CD4-positive, CD25-positive, alpha-beta regulatory T cell (primary cell): ENCODE data around the gene NECAB3. TPM values are rescaled to one million over a fixed set of nuclear protein-coding genes. Genes with fewer than 3 reads are reported as not detected.

Experiments used
- ATAC-seq, 2 donors: fragments of 150-1000 bp; cut with Tn5 transposase; one replicate each; pipeline ENCODE4 v1.10.0; 2021; ENCODE audit warnings: low read depth in 2 of 2, moderate number of reproducible peaks in 2 of 2, moderate library complexity in 1 of 2
- DNase-seq, 3 donors: peaks; one replicate each; pipeline versions ENCODE4 v3.0.0 to v3.0.0-alpha.2; 2012 to 2022; ENCODE audit warnings: mixed read lengths in 1 of 3
- H3K27ac ChIP-seq: one replicate; pipeline ENCODE4 v1.7.0; 2013; ENCODE audit warnings: mild to moderate bottlenecking, low read length; ENCODE audit not compliant: insufficient read depth, poor library complexity, severe bottlenecking
- H3K27me3 ChIP-seq: one replicate; pipeline ENCODE4 v1.7.0; 2013; ENCODE audit warnings: low read length; ENCODE audit not compliant: control insufficient read depth, insufficient read depth
- H3K36me3 ChIP-seq: one replicate; pipeline ENCODE4 v1.7.0; 2013; ENCODE audit warnings: mild to moderate bottlenecking, low read length, moderate library complexity; ENCODE audit not compliant: control insufficient read depth, insufficient read depth
- H3K4me1 ChIP-seq: 2 replicates; pipeline ENCODE4 v1.7.0; 2013; ENCODE audit warnings: mild to moderate bottlenecking, low read length; ENCODE audit not compliant: insufficient read depth, control insufficient read depth, poor library complexity, severe bottlenecking
- H3K4me3 ChIP-seq: one replicate; pipeline ENCODE4 v1.7.0; 2013; ENCODE audit warnings: low read depth, mild to moderate bottlenecking, low read length, moderate library complexity
- H3K9me3 ChIP-seq, 2 experiments: 1 replicate in 1 of 2; 2 replicates in 1 of 2; pipeline ENCODE4 v1.7.0; 2013; ENCODE audit warnings: low read length in 2 of 2, mild to moderate bottlenecking in 1 of 2, moderate library complexity in 1 of 2; ENCODE audit not compliant: control insufficient read depth in 2 of 2
- H3K27ac Mint-ChIP-seq, 3 donors: one replicate each; pipeline ENCODE4 v1.8.0; 2020 to 2022; ENCODE audit warnings: mild to moderate bottlenecking in 3 of 3, mixed read lengths in 3 of 3, moderate library complexity in 2 of 3
- H3K27me3 Mint-ChIP-seq: one replicate; pipeline ENCODE4 v1.8.0; 2022; ENCODE audit warnings: mild to moderate bottlenecking, mixed read lengths
- H3K36me3 Mint-ChIP-seq: one replicate; pipeline ENCODE4 v1.8.0; 2020; ENCODE audit warnings: mixed read lengths
- H3K4me1 Mint-ChIP-seq, 4 donors: one replicate each; pipeline ENCODE4 v1.8.0; 2020 to 2022; ENCODE audit warnings: mixed read lengths in 4 of 4, mild to moderate bottlenecking in 1 of 4
- H3K4me3 Mint-ChIP-seq, 4 donors: one replicate each; pipeline ENCODE4 v1.8.0; 2020 to 2022; ENCODE audit warnings: mild to moderate bottlenecking in 4 of 4, mixed read lengths in 4 of 4, moderate library complexity in 3 of 4
- H3K9me3 Mint-ChIP-seq, 7 donors: one replicate each; pipeline ENCODE4 v1.8.0; 2020 to 2022; ENCODE audit warnings: mixed read lengths in 7 of 7, mild to moderate bottlenecking in 3 of 7, moderate library complexity in 2 of 7
- polyA plus RNA-seq, 4 donors: library from polyadenylated mRNA; unstranded; fragments of 300-500 nt; fragmentation: Illumina TruSeq; gene quantifications; one replicate each; pipeline ENCODE4 v1.2.3, GENCODE V29; 2021
- total RNA-seq: library from RNA; stranded (reverse); gene quantifications from one replicate; pipeline ENCODE4 v1.2.3, GENCODE V29; 2022

NECAB3 gene
- total and polyA plus RNA-seq, 5 donors from 2014 or later = 3.0 to 15.6 (median 4.2) TPM

DNA sequence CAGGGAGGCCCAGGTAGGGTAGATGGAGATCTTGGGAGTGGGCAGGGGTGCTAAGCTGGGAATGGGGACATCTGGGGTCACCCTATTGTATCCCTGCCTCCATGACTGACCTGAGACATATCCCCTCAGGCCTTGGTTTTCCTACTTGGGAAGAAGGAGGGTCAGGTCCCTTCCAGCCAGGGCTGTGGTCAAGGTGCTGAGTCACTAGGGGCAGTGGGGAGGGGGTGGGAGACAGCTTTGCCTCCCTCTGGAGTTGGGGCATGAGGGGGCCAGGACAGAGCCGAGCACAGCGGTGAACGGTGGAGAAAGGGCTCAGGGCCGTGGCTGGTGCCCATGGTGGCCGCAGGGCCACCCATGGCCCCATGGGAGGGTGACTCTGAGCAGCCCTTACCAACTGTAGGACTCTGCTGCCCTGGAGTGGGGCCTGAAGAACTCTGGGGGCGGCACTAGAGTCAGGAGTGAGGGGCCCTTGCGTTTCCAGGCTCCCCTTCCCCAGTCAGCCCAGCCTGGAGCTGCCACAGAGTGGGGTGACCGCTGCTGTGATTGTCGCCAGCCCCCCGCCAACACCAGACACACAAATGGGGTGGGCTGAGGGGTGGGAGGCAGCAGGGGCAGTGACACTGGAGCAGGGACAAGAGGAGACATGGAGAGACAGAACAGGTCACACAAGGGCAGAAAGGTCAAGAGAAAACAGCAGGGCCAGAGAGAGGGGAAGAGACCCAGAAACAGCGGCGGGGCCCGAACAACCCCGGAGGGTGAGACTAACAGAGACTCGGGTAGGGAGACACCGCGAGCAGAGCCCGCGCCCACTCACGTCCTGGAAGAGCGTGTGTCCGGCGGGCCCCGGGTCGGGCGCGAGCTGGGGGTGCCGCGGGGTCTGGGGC, 576 bp downstream of the NECAB3 start:
- Mint-ChIP-seq H3K9me3 (no peaks in the 10 kb centered on the region), H3K36me3 (no peaks in the 10 kb centered on the region), H3K27ac (peak overlapping the region; percentile 64 to 85 (median 82)), H3K4me3 (peak overlapping the region; percentile 85 to 91 (median 87)), H3K27me3 (no peaks in the 10 kb centered on the region), H3K4me1 (peaks cover 5 to 49% (median 14%) of the 10 kb centered on the region in 4 donors)
- H3K9me3 ChIP-seq = no peaks in the 10 kb centered on the region
- no peaks in the 10 kb centered on the region for H3K36me3 ChIP-seq
- ATAC-seq (no peak), DNase-seq (no peak)
- peaks cover 31% of the 10 kb centered on the region for H3K4me1 ChIP-seq
- peak overlapping the region; percentile 19 for H3K4me3 ChIP-seq
- no peaks in the 10 kb centered on the region for H3K27me3 ChIP-seq
- H3K27ac ChIP-seq = peak overlapping the region; percentile 30

DNA sequence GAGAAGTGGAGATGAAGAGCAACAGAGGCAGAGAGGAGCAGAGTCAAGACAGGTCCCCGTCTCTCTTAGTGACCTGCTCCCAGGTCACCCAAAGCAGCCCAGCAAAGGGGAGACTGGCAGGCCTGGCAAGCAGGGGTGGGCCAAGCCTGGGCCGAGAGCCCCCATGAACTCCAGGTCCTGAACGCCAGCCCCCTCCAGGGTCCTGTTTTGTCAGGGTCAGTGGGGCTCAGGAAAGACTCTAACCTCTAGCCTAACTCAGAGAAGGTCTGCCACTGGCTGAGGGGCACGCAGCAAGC, 1.2 kb downstream of the NECAB3 start:
- DNase-seq = no peak
- peaks cover 29% of the 10 kb centered on the region for H3K4me1 ChIP-seq
- peak overlapping the region in 2 of 3 donors; percentile 64 to 85 for H3K27ac Mint-ChIP-seq

DNA sequence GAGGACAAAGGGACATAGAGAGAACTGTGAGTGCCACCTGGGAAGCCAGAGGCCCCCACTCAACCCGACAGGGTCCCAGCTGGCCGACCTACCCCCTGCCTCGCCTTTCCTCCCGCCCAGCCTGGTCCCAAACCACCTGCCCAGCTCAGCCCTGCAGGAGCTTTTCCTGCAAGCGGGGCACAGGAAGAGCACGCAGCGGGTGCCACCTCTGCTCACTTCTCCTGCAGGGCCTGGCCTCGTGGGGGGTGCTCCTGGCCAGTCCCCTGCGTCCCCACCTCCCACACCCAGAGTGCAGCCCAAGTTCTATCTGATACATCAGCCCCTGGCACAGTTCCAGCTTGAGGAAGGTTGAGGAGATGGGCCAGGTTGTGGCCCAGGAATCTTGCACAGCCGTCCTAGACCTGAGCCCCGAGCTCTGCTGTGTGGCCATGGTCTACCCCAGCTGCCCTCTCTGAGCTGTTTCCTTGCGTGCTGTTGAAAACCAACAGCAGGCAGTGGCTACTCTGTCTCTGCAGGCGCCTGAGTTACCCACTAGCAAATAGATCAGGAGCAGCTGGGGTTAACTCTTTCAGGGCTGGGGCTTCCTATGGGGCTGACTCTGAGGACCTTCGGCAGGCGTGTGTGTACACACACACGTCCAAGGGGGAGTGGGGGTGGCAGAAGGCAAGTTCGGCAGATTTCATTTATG, 1.7 kb downstream of the NECAB3 start:
- peak overlapping the region; percentile 12 to 86 (median 84) for H3K4me3 Mint-ChIP-seq
- no peaks in the 10 kb centered on the region for H3K9me3 ChIP-seq
- DNase-seq = no peak
- no peaks in the 10 kb centered on the region for H3K27me3 ChIP-seq
- no peaks in the 10 kb centered on the region for H3K27me3 Mint-ChIP-seq
- H3K9me3 Mint-ChIP-seq = no peaks in the 10 kb centered on the region
- no peak overlapping the region for H3K27ac ChIP-seq
- peaks cover 5 to 45% (median 10%) of the 10 kb centered on the region in 4 donors for H3K4me1 Mint-ChIP-seq
- no peak overlapping the region for H3K4me3 ChIP-seq
- H3K36me3 ChIP-seq = no peaks in the 10 kb centered on the region
- peaks cover 32% of the 10 kb centered on the region for H3K4me1 ChIP-seq
- H3K27ac Mint-ChIP-seq = peak overlapping the region in 2 of 3 donors; percentile 64 to 85
- H3K36me3 Mint-ChIP-seq = no peaks in the 10 kb centered on the region
- ATAC-seq = no peak

More for the DNA sequence above, 1.2 kb downstream of the NECAB3 start:
- no peak overlapping the region for H3K27ac ChIP-seq
- Mint-ChIP-seq H3K4me3 (peak overlapping the region; percentile 85 to 91 (median 86)), H3K4me1 (peaks cover 5 to 49% (median 10%) of the 10 kb centered on the region in 4 donors), H3K36me3 (no peaks in the 10 kb centered on the region), H3K27me3 (no peaks in the 10 kb centered on the region), H3K9me3 (no peaks in the 10 kb centered on the region)
- H3K36me3 ChIP-seq = no peaks in the 10 kb centered on the region
- H3K4me3 ChIP-seq = peak overlapping the region; percentile 19
- no peaks in the 10 kb centered on the region for H3K9me3 ChIP-seq
- H3K27me3 ChIP-seq = no peaks in the 10 kb centered on the region
- no peak for ATAC-seq

DNA sequence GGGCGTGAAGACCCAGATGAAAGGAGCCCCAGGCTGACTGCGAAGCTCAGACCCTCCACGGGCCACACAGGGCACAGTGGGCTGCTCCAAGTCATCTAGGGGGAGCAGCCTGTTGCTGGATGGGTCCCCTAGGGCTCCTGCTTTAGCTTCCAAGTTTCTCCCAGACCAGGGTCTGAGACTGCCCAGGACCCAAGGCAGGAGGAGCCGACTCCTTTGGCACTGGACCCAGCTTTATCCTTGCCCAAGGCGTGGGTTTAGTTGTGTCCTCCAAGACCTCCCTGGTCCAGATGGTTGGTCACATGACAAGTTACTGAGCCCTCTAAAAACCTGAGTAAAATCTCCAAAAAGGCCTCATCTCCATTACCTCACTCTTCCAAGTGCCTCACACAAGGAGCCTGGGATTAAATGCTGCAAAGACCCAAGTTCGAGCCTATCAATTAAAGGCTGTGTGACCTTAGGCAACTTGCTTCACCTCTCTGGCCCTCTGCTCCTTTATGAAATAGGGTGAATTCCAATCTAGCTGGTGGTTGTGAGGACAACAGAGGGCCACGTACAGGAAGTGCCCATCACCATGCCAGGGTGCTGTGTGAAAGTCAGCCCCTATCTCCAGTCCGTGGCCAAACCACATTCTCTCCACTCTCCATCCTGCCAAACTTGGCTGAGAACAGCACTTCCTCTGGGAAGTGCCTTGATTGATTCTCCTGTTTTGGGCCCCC, 2.5 kb downstream of the NECAB3 start:
- Histone ChIP-seq H3K4me1 (peaks cover 38% of the 10 kb centered on the region), H3K4me3 (no peak overlapping the region), H3K27ac (no peak overlapping the region), H3K36me3 (no peaks in the 10 kb centered on the region), H3K27me3 (no peaks in the 10 kb centered on the region), H3K9me3 (no peaks in the 10 kb centered on the region)
- Mint-ChIP-seq H3K27me3 (no peaks in the 10 kb centered on the region), H3K9me3 (no peaks in the 10 kb centered on the region), H3K4me1 (peaks cover 6 to 41% (median 10%) of the 10 kb centered on the region in 4 donors), H3K27ac (peak overlapping the region in 1 of 3 donors; percentile 13), H3K36me3 (no peaks in the 10 kb centered on the region), H3K4me3 (peak overlapping the region in 3 of 4 donors; percentile 19 to 86 (median 32))
- DNase-seq (no peak), ATAC-seq (no peak)

DNA sequence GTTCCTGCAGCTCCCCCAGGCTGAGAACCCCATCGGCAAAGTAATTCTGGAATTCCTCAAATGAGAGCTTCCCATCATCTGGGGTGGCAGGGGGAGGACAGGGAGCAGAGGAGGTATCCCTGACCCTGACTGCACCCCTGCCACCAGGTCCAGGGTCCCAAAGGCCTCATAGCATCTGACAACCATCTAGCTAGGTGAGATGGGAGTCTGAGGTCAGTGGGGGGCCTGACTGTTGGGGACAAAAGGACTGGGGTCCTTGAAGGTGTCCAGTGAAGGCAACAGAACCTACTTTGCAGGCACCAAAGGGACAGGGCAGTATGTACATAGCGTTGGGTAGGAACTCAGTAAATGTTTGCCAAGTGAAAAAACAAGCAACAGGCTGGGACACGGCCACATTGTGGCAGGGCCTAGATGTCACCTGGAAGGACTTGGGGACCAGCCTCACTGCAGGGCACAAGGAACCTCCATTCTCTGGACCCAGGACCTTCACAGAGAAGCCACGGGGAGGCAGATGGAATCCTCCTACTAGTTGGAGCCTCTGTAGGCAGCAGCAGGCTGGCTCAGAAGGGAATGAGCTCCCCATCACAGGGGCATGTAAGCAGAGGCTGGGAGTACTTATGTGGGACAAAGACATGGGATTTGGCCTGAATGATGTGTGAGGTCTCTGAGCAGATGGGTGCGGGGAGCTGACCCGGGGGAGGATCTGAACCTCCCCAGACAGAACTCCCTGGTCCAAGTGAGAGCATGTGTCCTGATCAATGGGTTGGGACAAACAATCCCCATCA, 3.3 kb downstream of the NECAB3 start:
- peaks cover 10 to 44% (median 14%) of the 10 kb centered on the region in 4 donors for H3K4me1 Mint-ChIP-seq

DNA sequence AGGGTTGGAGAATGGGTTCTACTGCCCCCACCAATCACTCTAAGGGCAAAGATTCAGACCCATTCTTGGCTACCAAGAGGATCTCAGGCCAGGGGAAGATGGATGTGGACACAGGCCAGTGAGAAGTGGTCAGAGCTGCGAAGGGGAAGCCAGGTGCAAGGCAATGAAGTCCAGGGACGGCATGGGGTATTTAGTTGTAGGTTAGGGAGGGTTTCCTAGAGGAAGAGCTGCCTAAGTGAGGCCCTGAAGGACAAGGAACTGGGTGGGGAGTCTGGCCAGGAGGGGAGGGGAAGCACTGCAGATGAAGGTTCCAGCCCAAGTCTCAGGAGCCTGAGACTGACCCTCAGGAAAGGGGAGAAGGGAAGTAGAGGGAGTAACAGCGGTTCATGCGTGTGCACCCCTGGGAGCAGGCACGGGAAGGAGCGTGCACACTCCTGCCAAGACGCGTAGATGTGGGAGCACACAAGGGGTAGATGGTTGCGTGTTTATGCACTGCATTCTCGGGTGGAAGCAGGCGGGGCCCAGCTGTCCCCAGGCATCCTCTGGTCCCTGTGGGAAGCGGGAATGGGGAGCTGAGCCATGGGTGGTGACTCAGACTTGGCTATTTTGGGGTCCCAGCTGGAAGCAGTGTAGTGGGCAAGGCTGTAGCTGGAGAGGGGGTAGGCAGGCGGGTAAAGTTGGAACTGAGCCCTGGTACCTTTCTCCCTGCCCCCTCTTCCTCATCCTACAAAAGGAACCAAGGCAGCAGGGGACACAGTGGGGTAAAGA, 4.2 kb downstream of the NECAB3 start:
- ATAC-seq (no peak), DNase-seq (no peak)
- peaks cover 49% of the 10 kb centered on the region for H3K4me1 ChIP-seq
- no peaks in the 10 kb centered on the region for H3K36me3 Mint-ChIP-seq
- H3K4me3 ChIP-seq = no peak overlapping the region
- H3K4me3 Mint-ChIP-seq = peak overlapping the region in 2 of 4 donors; percentile 28 to 97
- no peaks in the 10 kb centered on the region for H3K9me3 ChIP-seq
- no peak overlapping the region for H3K27ac ChIP-seq
- no peaks in the 10 kb centered on the region for H3K36me3 ChIP-seq
- H3K9me3 Mint-ChIP-seq = no peaks in the 10 kb centered on the region
- peaks cover 8 to 46% (median 14%) of the 10 kb centered on the region in 4 donors for H3K4me1 Mint-ChIP-seq
- H3K27ac Mint-ChIP-seq = peak overlapping the region in 1 of 3 donors; percentile 65
- H3K27me3 Mint-ChIP-seq = no peaks in the 10 kb centered on the region
- H3K27me3 ChIP-seq = no peaks in the 10 kb centered on the region

More for the DNA sequence above, 3.3 kb downstream of the NECAB3 start:
- no peaks in the 10 kb centered on the region for H3K36me3 Mint-ChIP-seq
- Histone ChIP-seq H3K27ac (no peak overlapping the region), H3K4me3 (no peak overlapping the region), H3K9me3 (no peaks in the 10 kb centered on the region), H3K36me3 (no peaks in the 10 kb centered on the region), H3K27me3 (no peaks in the 10 kb centered on the region), H3K4me1 (peaks cover 46% of the 10 kb centered on the region)
- peak overlapping the region in 2 of 4 donors; percentile 80 to 86 for H3K4me3 Mint-ChIP-seq
- no peaks in the 10 kb centered on the region for H3K9me3 Mint-ChIP-seq
- H3K27me3 Mint-ChIP-seq = no peaks in the 10 kb centered on the region
- peak overlapping the region in 1 of 3 donors; percentile 42 for H3K27ac Mint-ChIP-seq
- ATAC-seq (no peak), DNase-seq (no peak)
